Measurements from ENCODE around the gene MT1A.

MT1A gene

GRCh38 chr16:56643080-56643778 is 4.8 kb downstream of the MT1A start:
- H3K27ac ChIP-seq (ENCODE audit: low read length), result no peak overlapping the region
- TF ChIP-seq CTCF (IDR thresholded peaks at IDR 0.05; ENCODE audit: low read length) (peak; percentile 36), EZH2 (optimal IDR thresholded peaks at IDR 0.05; ENCODE audit: low read depth, low read length) (no peak), EZH2phosphoT487 (IDR thresholded peaks at IDR 0.05; ENCODE audit: low read length) (no peak)
- H3K9me2 ChIP-seq (replicated peaks; ENCODE audit: insufficient read depth, low read length), result no peaks in the 10 kb centered on the region
- H3K79me2 ChIP-seq (ENCODE audit: low read length), result no peaks in the 10 kb centered on the region
- DNase-seq, result peak; percentile 65
- H3F3A ChIP-seq (ENCODE audit: insufficient read depth, low read length), result no peaks in the 10 kb centered on the region
- no peaks in the 10 kb centered on the region for H3K9me3 ChIP-seq (replicated peaks; ENCODE audit: insufficient read depth, low read length)
- peak overlapping the region; percentile 77 for H3K4me2 ChIP-seq (ENCODE audit: low read depth, low read length)
- H3K4me1 ChIP-seq (ENCODE audit: low read length), result no peaks in the 10 kb centered on the region
- H4K20me1 ChIP-seq (ENCODE audit: insufficient read depth, low read length), result no peaks in the 10 kb centered on the region
- H3K9ac ChIP-seq (ENCODE audit: low read length), result no peak overlapping the region
- peak overlapping the region; percentile 32 for H3K4me3 ChIP-seq (ENCODE audit: low read length)
- peaks cover 56% of the 10 kb centered on the region for H3K27me3 ChIP-seq (replicated peaks; ENCODE audit: insufficient read depth, low read length)
- H2AFZ ChIP-seq (ENCODE audit: low read length), result peak overlapping the region; percentile 42
- H3K36me3 ChIP-seq (replicated peaks; ENCODE audit: insufficient read depth, low read length), result no peaks in the 10 kb centered on the region

GRCh38 chr16:56643833-56644232 is 5.4 kb downstream of the MT1A start:
- Histone ChIP-seq H3K9me2 (replicated peaks; ENCODE audit: insufficient read depth, low read length) (no peaks in the 10 kb centered on the region), H3F3A (ENCODE audit: insufficient read depth, low read length) (no peaks in the 10 kb centered on the region), H3K9ac (ENCODE audit: low read length) (no peak overlapping the region), H3K4me2 (ENCODE audit: low read depth, low read length) (peak overlapping the region; percentile 77), H3K4me1 (ENCODE audit: low read length) (no peaks in the 10 kb centered on the region), H4K20me1 (ENCODE audit: insufficient read depth, low read length) (no peaks in the 10 kb centered on the region), H3K4me3 (ENCODE audit: low read length) (peak overlapping the region; percentile 32), H3K79me2 (ENCODE audit: low read length) (no peaks in the 10 kb centered on the region), H3K27me3 (replicated peaks; ENCODE audit: insufficient read depth, low read length) (peaks cover 52% of the 10 kb centered on the region), H2AFZ (ENCODE audit: low read length) (peak overlapping the region; percentile 42), H3K9me3 (replicated peaks; ENCODE audit: insufficient read depth, low read length) (no peaks in the 10 kb centered on the region), H3K27ac (ENCODE audit: low read length) (no peak overlapping the region), H3K36me3 (replicated peaks; ENCODE audit: insufficient read depth, low read length) (no peaks in the 10 kb centered on the region)
- DNase-seq, result no peak
- TF ChIP-seq CTCF (IDR thresholded peaks at IDR 0.05; ENCODE audit: low read length) (no peak), EZH2 (optimal IDR thresholded peaks at IDR 0.05; ENCODE audit: low read depth, low read length) (no peak), EZH2phosphoT487 (IDR thresholded peaks at IDR 0.05; ENCODE audit: low read length) (no peak)

- no peak for DNase-seq
- H2AFZ ChIP-seq (ENCODE audit: low read length), result no peak overlapping the region
Measured at GRCh38 chr16:56645311-56645710, 6.8 kb downstream of the MT1A start.

More at GRCh38 chr16:56645311-56645710, 6.8 kb downstream of the MT1A start:
- Histone ChIP-seq H3K4me1 (ENCODE audit: low read length) (no peaks in the 10 kb centered on the region), H3F3A (ENCODE audit: insufficient read depth, low read length) (no peaks in the 10 kb centered on the region), H4K20me1 (ENCODE audit: insufficient read depth, low read length) (no peaks in the 10 kb centered on the region), H3K27me3 (replicated peaks; ENCODE audit: insufficient read depth, low read length) (peaks cover 38% of the 10 kb centered on the region), H3K9ac (ENCODE audit: low read length) (no peak overlapping the region), H3K9me2 (replicated peaks; ENCODE audit: insufficient read depth, low read length) (no peaks in the 10 kb centered on the region), H3K27ac (ENCODE audit: low read length) (no peak overlapping the region), H3K4me2 (ENCODE audit: low read depth, low read length) (no peak overlapping the region), H3K9me3 (replicated peaks; ENCODE audit: insufficient read depth, low read length) (no peaks in the 10 kb centered on the region), H3K79me2 (ENCODE audit: low read length) (no peaks in the 10 kb centered on the region), H3K36me3 (replicated peaks; ENCODE audit: insufficient read depth, low read length) (no peaks in the 10 kb centered on the region), H3K4me3 (ENCODE audit: low read length) (no peak overlapping the region)
- no peak for TF ChIP-seq CTCF (IDR thresholded peaks at IDR 0.05; ENCODE audit: low read length)
- no peak for TF ChIP-seq EZH2 (optimal IDR thresholded peaks at IDR 0.05; ENCODE audit: low read depth, low read length)
- no peak for TF ChIP-seq EZH2phosphoT487 (IDR thresholded peaks at IDR 0.05; ENCODE audit: low read length)

Measured in MM.1S (cell line).